Mesenchymal stem cell (in vitro differentiated cells and primary cell): Measurements from ENCODE around the gene CFAP251.

Experiments
- DNase-seq: peaks from one replicate; pipeline ENCODE4 v3.0.0-alpha.2; 2013
- H2AFZ ChIP-seq: one replicate; pipeline ENCODE4 v1.6.1; 2013; ENCODE audit warnings: low read depth, mild to moderate bottlenecking, control low read depth, inconsistent platforms, low read length, moderate library complexity
- H2AK5ac ChIP-seq: 2 replicates; pipeline ENCODE4 v1.6.1; 2013; ENCODE audit warnings: low read length, moderate library complexity, mild to moderate bottlenecking, inconsistent platforms; ENCODE audit not compliant: severe bottlenecking
- H2BK120ac ChIP-seq: one replicate; pipeline ENCODE4 v1.6.1; 2013; ENCODE audit warnings: low read depth, mild to moderate bottlenecking, inconsistent platforms, low read length, moderate library complexity
- H2BK12ac ChIP-seq, 2 experiments: one replicate each; pipeline ENCODE4 v1.6.1; 2013; ENCODE audit warnings: inconsistent platforms in 2 of 2, low read length in 2 of 2, mild to moderate bottlenecking in 2 of 2, moderate library complexity in 2 of 2, control low read depth in 1 of 2
- H2BK15ac ChIP-seq: one replicate; pipeline ENCODE4 v1.6.1; 2013; ENCODE audit warnings: mild to moderate bottlenecking, low read depth, inconsistent platforms; ENCODE audit not compliant: poor library complexity, severe bottlenecking
- H2BK5ac ChIP-seq: 2 replicates; pipeline ENCODE4 v1.6.1; 2013; ENCODE audit warnings: low read depth, mild to moderate bottlenecking, low read length, control low read depth, inconsistent platforms; ENCODE audit not compliant: poor library complexity, severe bottlenecking
- H3K14ac ChIP-seq, 2 experiments: one replicate each; pipeline ENCODE4 v1.6.1; 2013; ENCODE audit warnings: inconsistent platforms in 2 of 2, low read length in 2 of 2, control low read depth in 1 of 2, mild to moderate bottlenecking in 1 of 2, moderate library complexity in 1 of 2
- H3K18ac ChIP-seq, 2 experiments: one replicate each; pipeline ENCODE4 v1.6.1; 2013; ENCODE audit warnings: inconsistent platforms in 2 of 2, low read length in 2 of 2, control low read depth in 1 of 2, low read depth in 1 of 2, mild to moderate bottlenecking in 1 of 2
- H3K23ac ChIP-seq, 2 experiments: one replicate each; pipeline ENCODE4 v1.6.1; 2013; ENCODE audit warnings: inconsistent platforms in 2 of 2, low read length in 2 of 2, mild to moderate bottlenecking in 2 of 2, moderate library complexity in 2 of 2, control low read depth in 1 of 2
- H3K27ac ChIP-seq: 2 replicates; pipeline ENCODE4 v1.5.1; 2013; ENCODE audit warnings: mild to moderate bottlenecking, moderate library complexity, low read length, control low read depth, inconsistent platforms; ENCODE audit not compliant: poor library complexity, severe bottlenecking
- H3K27me3 ChIP-seq, 2 experiments: 2 replicates each; pipeline versions ENCODE4 v1.6.1 to v1.7.0; 2013; ENCODE audit warnings: low read length in 2 of 2, mild to moderate bottlenecking in 2 of 2, moderate library complexity in 2 of 2, control low read depth in 1 of 2, inconsistent platforms in 1 of 2; ENCODE audit not compliant: control insufficient read depth in 1 of 2, insufficient read depth in 1 of 2
- H3K36me3 ChIP-seq, 2 experiments: 2 replicates each; pipeline versions ENCODE4 v1.6.1 to v1.7.0; 2013; ENCODE audit warnings: low read length in 2 of 2, control low read depth in 1 of 2, inconsistent platforms in 1 of 2, low read depth in 1 of 2, mild to moderate bottlenecking in 1 of 2; ENCODE audit not compliant: insufficient read depth in 2 of 2, control insufficient read depth in 1 of 2
- H3K4ac ChIP-seq, 2 experiments: one replicate each; pipeline ENCODE4 v1.6.1; 2013; ENCODE audit warnings: inconsistent platforms in 2 of 2, low read length in 2 of 2, mild to moderate bottlenecking in 2 of 2, moderate library complexity in 2 of 2, control low read depth in 1 of 2, low read depth in 1 of 2
- H3K4me1 ChIP-seq: 2 replicates; pipeline ENCODE4 v1.6.1; 2013; ENCODE audit warnings: low read depth, low read length, control low read depth; ENCODE audit not compliant: control insufficient read depth, insufficient read depth
- H3K4me2 ChIP-seq: 2 replicates; pipeline ENCODE4 v1.6.1; 2013; ENCODE audit warnings: low read length, mild to moderate bottlenecking, inconsistent platforms; ENCODE audit not compliant: poor library complexity, severe bottlenecking
- H3K4me3 ChIP-seq, 2 experiments: 2 replicates each; pipeline versions ENCODE4 v1.5.1 to v1.7.0; 2013; ENCODE audit warnings: low read length in 2 of 2, mild to moderate bottlenecking in 2 of 2, control low read depth in 1 of 2, low read depth in 1 of 2; ENCODE audit not compliant: insufficient read depth in 1 of 2
- H3K79me1 ChIP-seq: replicated peaks from 2 replicates; pipeline ENCODE4 v1.6.1; 2013; ENCODE audit warnings: mild to moderate bottlenecking, control low read depth, low read length, inconsistent platforms; ENCODE audit not compliant: poor library complexity, severe bottlenecking
- H3K9ac ChIP-seq: 2 replicates; pipeline ENCODE4 v1.7.0; 2013; ENCODE audit warnings: mild to moderate bottlenecking, low read length, moderate library complexity
- H3K9me3 ChIP-seq: 2 replicates; pipeline ENCODE4 v1.7.0; 2013; ENCODE audit warnings: mild to moderate bottlenecking, low read length; ENCODE audit not compliant: control insufficient read depth
- H4K8ac ChIP-seq: one replicate; pipeline ENCODE4 v1.6.1; 2013; ENCODE audit warnings: inconsistent platforms, mild to moderate bottlenecking, low read length, moderate library complexity
- H4K91ac ChIP-seq: one replicate; pipeline ENCODE4 v1.6.1; 2013; ENCODE audit warnings: mild to moderate bottlenecking, low read length, inconsistent platforms
- WGBS: methylation state at CpG from one replicate; pipeline ENCODE4 v1.1.7; 2013; ENCODE audit warnings: mixed read lengths; 5-methylcytosine and 5-hydroxymethylcytosine counted together

Gene CFAP251

GRCh38 chr12:121980191-121980891 is 61.9 kb downstream of the CFAP251 start:
- Histone ChIP-seq H2BK15ac (no peak overlapping the region), H2AFZ (no peak overlapping the region), H2BK12ac (peak overlapping the region in 1 of 2 experiments; percentile 67), H3K9ac (no peak overlapping the region), H4K91ac (no peak overlapping the region), H3K4me2 (no peak overlapping the region), H4K8ac (no peak overlapping the region), H3K4me1 (peaks cover 4% of the 10 kb centered on the region), H3K23ac (no peak overlapping the region), H3K9me3 (no peaks in the 10 kb centered on the region), H3K36me3 (no peaks in the 10 kb centered on the region), H3K18ac (no peak overlapping the region), H2AK5ac (no peak overlapping the region), H3K14ac (no peak overlapping the region), H2BK120ac (no peak overlapping the region), H2BK5ac (no peak overlapping the region), H3K27ac (no peak overlapping the region), H3K27me3 (no peaks in the 10 kb centered on the region), H3K4ac (no peak overlapping the region), H3K79me1 (no peaks in the 10 kb centered on the region), H3K4me3 (no peak overlapping the region)
- DNase-seq, result no peak
- 79% methylated on average over 11 of the region's 11 CpGs for WGBS

- no peak overlapping the region for H3K23ac ChIP-seq
- no peak overlapping the region for H3K9ac ChIP-seq
- no peak overlapping the region for H3K4me3 ChIP-seq
- H2BK120ac ChIP-seq, result no peak overlapping the region
- no peak overlapping the region for H3K14ac ChIP-seq
- no peaks in the 10 kb centered on the region for H3K36me3 ChIP-seq
- H2BK15ac ChIP-seq, result no peak overlapping the region
- H3K79me1 ChIP-seq, result no peaks in the 10 kb centered on the region
- no peak overlapping the region for H4K8ac ChIP-seq
- H3K9me3 ChIP-seq, result no peaks in the 10 kb centered on the region
- H2AK5ac ChIP-seq, result no peak overlapping the region
- no peak overlapping the region for H2BK12ac ChIP-seq
- H3K4ac ChIP-seq, result no peak overlapping the region
- peaks cover 4% of the 10 kb centered on the region for H3K4me1 ChIP-seq
- H2AFZ ChIP-seq, result no peak overlapping the region
- WGBS, result 94% methylated on average over 11 of the region's 14 CpGs
- no peak overlapping the region for H3K18ac ChIP-seq
- H3K27ac ChIP-seq, result no peak overlapping the region
- no peak overlapping the region for H3K4me2 ChIP-seq
- DNase-seq, result no peak
- no peaks in the 10 kb centered on the region for H3K27me3 ChIP-seq
- no peak overlapping the region for H4K91ac ChIP-seq
- no peak overlapping the region for H2BK5ac ChIP-seq
These were observed 62.5 kb downstream of the CFAP251 start for GRCh38 chr12:121980892-121981272.

GRCh38 chr12:121981456-121981855 is 63.1 kb downstream of the CFAP251 start:
- Histone ChIP-seq H3K4me1 (peaks cover 4% of the 10 kb centered on the region), H3K18ac (no peak overlapping the region), H4K91ac (no peak overlapping the region), H3K4me2 (no peak overlapping the region), H4K8ac (no peak overlapping the region), H2BK120ac (no peak overlapping the region), H3K27ac (no peak overlapping the region), H2AFZ (no peak overlapping the region), H3K27me3 (no peaks in the 10 kb centered on the region), H3K9ac (no peak overlapping the region), H3K4ac (no peak overlapping the region), H3K36me3 (no peaks in the 10 kb centered on the region), H3K4me3 (no peak overlapping the region), H2AK5ac (no peak overlapping the region), H2BK5ac (no peak overlapping the region), H3K23ac (no peak overlapping the region), H2BK12ac (no peak overlapping the region), H3K9me3 (no peaks in the 10 kb centered on the region), H3K79me1 (no peaks in the 10 kb centered on the region), H2BK15ac (no peak overlapping the region), H3K14ac (no peak overlapping the region)
- no peak for DNase-seq
- 89% methylated on average over 8 of the region's 8 CpGs for WGBS

GRCh38 chr12:121982950-121983349 is 64.6 kb downstream of the CFAP251 start:
- WGBS, result 97% methylated on average over 6 of the region's 6 CpGs
- no peak overlapping the region for H4K91ac ChIP-seq
- H2BK12ac ChIP-seq, result no peak overlapping the region

More at GRCh38 chr12:121982950-121983349, 64.6 kb downstream of the CFAP251 start:
- Histone ChIP-seq H2BK15ac (no peak overlapping the region), H4K8ac (peak overlapping the region; percentile 54), H3K36me3 (no peaks in the 10 kb centered on the region), H2AFZ (no peak overlapping the region), H3K23ac (no peak overlapping the region), H3K18ac (no peak overlapping the region), H3K14ac (no peak overlapping the region), H2BK120ac (no peak overlapping the region), H3K4me3 (no peak overlapping the region), H3K79me1 (no peaks in the 10 kb centered on the region), H3K9ac (no peak overlapping the region), H3K27me3 (no peaks in the 10 kb centered on the region), H3K4ac (no peak overlapping the region), H3K4me2 (no peak overlapping the region), H2AK5ac (no peak overlapping the region), H3K27ac (no peak overlapping the region), H3K9me3 (no peaks in the 10 kb centered on the region), H2BK5ac (no peak overlapping the region), H3K4me1 (peaks cover 4% of the 10 kb centered on the region)
- DNase-seq, result no peak
